MCF 10A (cell line): Measurements from ENCODE around the gene HOGA1. TPM values are rescaled to one million over a fixed set of nuclear protein-coding genes. Genes with fewer than 3 reads are reported as not detected.

Experiments
- BruUV-seq: library from RNA; stranded (reverse); fragments of 400-500 nt; replicated peaks from 2 replicates; lab custom pipeline; 2021; lab: Mats Ljungman, UMichigan
- CTCF ChIA-PET: fragments of 300-600 bp; sonication (Branson Sonifier 250); formaldehyde crosslinking; extraction: SDS; loops from one replicate; lab custom pipeline; 2021; ENCODE audit warnings: antibody characterized with exemption, inconsistent platforms; lab: Yijun Ruan, JAX
- POLR2A ChIA-PET: fragments of 300-600, 350-650 bp; sonication (Branson Sonifier 250); formaldehyde crosslinking; extraction: SDS; loops from one replicate; lab custom pipeline; 2020; ENCODE audit warnings: antibody characterized with exemption, inconsistent platforms; lab: Yijun Ruan, JAX
- DNase-seq: peaks from one replicate; pipeline ENCODE4 v3.0.0-alpha.2; 2018; ENCODE audit not compliant: unreplicated experiment
- H3K27ac Mint-ChIP-seq: one replicate; pipeline ENCODE4 v1.8.0; 2022; ENCODE audit warnings: mild to moderate bottlenecking, low read depth, mixed read lengths; ENCODE audit not compliant: unreplicated experiment
- H3K27me3 Mint-ChIP-seq: one replicate; pipeline ENCODE4 v1.8.0; 2022; ENCODE audit warnings: mixed read lengths; ENCODE audit not compliant: insufficient read depth, unreplicated experiment
- H3K36me3 Mint-ChIP-seq: one replicate; pipeline ENCODE4 v1.8.0; 2022; ENCODE audit warnings: mild to moderate bottlenecking, moderate library complexity, mixed read lengths; ENCODE audit not compliant: insufficient read depth, unreplicated experiment
- H3K4me1 Mint-ChIP-seq: one replicate; pipeline ENCODE4 v1.8.0; 2022; ENCODE audit warnings: mixed read lengths; ENCODE audit not compliant: insufficient read depth, unreplicated experiment
- H3K4me3 Mint-ChIP-seq: one replicate; pipeline ENCODE4 v1.8.0; 2022; ENCODE audit warnings: mild to moderate bottlenecking, moderate library complexity, mixed read lengths; ENCODE audit not compliant: unreplicated experiment
- H3K9me3 Mint-ChIP-seq: one replicate; pipeline ENCODE4 v1.8.0; 2022; ENCODE audit warnings: mixed read lengths; ENCODE audit not compliant: unreplicated experiment
- CTCF ChIP-seq: fragments of 200-600 bp; IDR thresholded peaks from one replicate; pipeline ENCODE4 v1.8.0; 2022; ENCODE audit warnings: antibody characterized with exemption, mild to moderate bottlenecking; ENCODE audit not compliant: unreplicated experiment
- intact Hi-C: fragments of 100-400 bp; cut with micrococcal nuclease; formaldehyde crosslinking; loops from 2 replicates; pipeline ENCODE4 v1.14.1; 2022
- total RNA-seq: library from RNA; stranded (reverse); gene quantifications from 2 replicates; pipeline ENCODE4 v1.2.3, GENCODE V29; 2022

Gene HOGA1
- total RNA-seq, 1 experiment from 2014 or later, result 1.7 TPM

DNA sequence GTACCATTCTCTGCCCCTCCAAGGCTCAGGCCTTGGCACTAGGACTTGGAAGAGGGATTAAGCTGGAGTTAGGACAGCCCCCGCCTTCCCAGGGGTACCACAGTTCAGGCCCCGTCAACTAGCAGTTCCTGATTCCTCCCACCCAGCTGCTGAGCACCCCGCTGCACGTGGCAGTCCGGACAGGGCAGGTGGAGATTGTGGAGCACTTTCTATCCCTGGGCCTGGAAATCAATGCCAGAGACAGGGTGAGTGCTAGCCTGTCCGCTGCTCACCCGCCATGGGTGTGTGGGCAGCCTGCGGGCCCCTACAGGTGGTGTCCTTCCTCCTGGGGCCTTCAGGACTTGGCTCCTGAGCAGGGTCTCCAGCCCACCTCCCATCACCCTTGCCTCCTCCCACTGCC lies 2.0 kb upstream of the HOGA1 start:
- Mint-ChIP-seq H3K4me3 (no peak overlapping the region), H3K36me3 (peaks cover 7% of the 10 kb centered on the region), H3K27ac (no peak overlapping the region), H3K9me3 (no peaks in the 10 kb centered on the region), H3K27me3 (no peaks in the 10 kb centered on the region), H3K4me1 (peaks cover 22% of the 10 kb centered on the region)
- BruUV-seq, result no TSS peak
- CTCF ChIA-PET, result interaction anchor here (0.6 to 5.2 kb wide), 4 partner anchors 9 to 122 kb away, joined by 4 to 23 read pairs (median 8); partner anchors contain the start of gene ANKRD2
- DNase-seq, result no peak
- intact Hi-C loops, result no loop called here
- POLR2A ChIA-PET, result interaction anchor here (1.0 to 1.3 kb wide), 2 partner anchors 27 to 137 kb away, joined by 3 read pairs; no protein-coding TSS in a partner anchor
- no peak for TF ChIP-seq CTCF

- no peak for TF ChIP-seq CTCF
- CTCF ChIA-PET, result interaction anchor here (1.0 to 5.2 kb wide), 7 partner anchors 8 to 49 kb away, joined by 3 to 23 read pairs (median 3); no protein-coding TSS in a partner anchor
- H3K4me3 Mint-ChIP-seq, result no peak overlapping the region
- H3K36me3 Mint-ChIP-seq, result peaks cover 7% of the 10 kb centered on the region
- BruUV-seq, result no TSS peak
- no peaks in the 10 kb centered on the region for H3K27me3 Mint-ChIP-seq
- POLR2A ChIA-PET, result interaction anchor here (0.6 to 3.2 kb wide), 15 partner anchors 7 to 87 kb away, joined by 3 to 19 read pairs (median 4); partner anchors contain the start of genes ANKRD2 and UBTD1
- no peak overlapping the region for H3K27ac Mint-ChIP-seq
- DNase-seq, result no peak
- H3K9me3 Mint-ChIP-seq, result no peaks in the 10 kb centered on the region
- intact Hi-C loops, result no loop called here
- peaks cover 22% of the 10 kb centered on the region for H3K4me1 Mint-ChIP-seq
Observed at GRCh38 chr10:97583476-97583875, 713 bp upstream of the HOGA1 start.

DNA sequence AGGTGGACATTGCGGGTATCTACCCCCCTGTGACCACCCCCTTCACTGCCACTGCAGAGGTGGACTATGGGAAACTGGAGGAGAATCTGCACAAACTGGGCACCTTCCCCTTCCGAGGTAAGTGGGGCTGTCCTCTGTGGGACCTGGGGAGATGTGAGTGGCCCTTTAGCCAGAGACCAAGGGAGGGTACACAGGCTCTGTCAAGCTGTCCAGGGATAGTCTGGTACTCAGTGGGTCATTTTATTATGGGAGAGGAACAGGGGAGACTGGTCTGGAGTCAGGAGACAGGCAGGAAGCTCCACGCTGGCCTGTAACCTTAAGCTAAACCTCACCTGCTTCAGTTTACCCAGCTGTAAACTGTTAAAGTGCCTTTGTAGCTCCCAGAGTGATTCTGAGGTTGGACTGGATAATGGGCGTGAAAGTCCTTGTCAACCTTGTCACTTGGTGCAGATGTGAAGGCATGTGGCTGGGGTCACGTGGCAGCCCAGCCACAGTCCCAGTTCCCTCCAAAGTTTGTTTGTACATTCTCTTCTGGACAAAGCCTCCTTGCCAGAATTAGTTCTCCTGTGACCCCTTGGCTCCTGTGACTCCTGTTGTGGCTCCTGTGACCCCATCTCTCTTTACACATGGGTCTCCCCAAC lies 729 bp downstream of the HOGA1 start:
- no peaks in the 10 kb centered on the region for H3K27me3 Mint-ChIP-seq
- intact Hi-C loops, result no loop called here
- H3K4me3 Mint-ChIP-seq, result peak overlapping the region; percentile 35
- H3K9me3 Mint-ChIP-seq, result no peaks in the 10 kb centered on the region
- peaks cover 3% of the 10 kb centered on the region for H3K36me3 Mint-ChIP-seq
- CTCF ChIA-PET, result interaction anchor here (0.6 to 5.2 kb wide), 12 partner anchors 9 to 145 kb away, joined by 3 to 23 read pairs (median 4); partner anchors contain the start of gene ANKRD2
- POLR2A ChIA-PET, result interaction anchor here (1.0 to 3.2 kb wide), 7 partner anchors 11 to 90 kb away, joined by 3 to 19 read pairs (median 10); partner anchors contain the start of gene ANKRD2
- BruUV-seq, result no TSS peak
- DNase-seq, result no peak
- H3K4me1 Mint-ChIP-seq, result peaks cover 22% of the 10 kb centered on the region
- TF ChIP-seq CTCF, result no peak
- peak overlapping the region; percentile 78 for H3K27ac Mint-ChIP-seq

DNA sequence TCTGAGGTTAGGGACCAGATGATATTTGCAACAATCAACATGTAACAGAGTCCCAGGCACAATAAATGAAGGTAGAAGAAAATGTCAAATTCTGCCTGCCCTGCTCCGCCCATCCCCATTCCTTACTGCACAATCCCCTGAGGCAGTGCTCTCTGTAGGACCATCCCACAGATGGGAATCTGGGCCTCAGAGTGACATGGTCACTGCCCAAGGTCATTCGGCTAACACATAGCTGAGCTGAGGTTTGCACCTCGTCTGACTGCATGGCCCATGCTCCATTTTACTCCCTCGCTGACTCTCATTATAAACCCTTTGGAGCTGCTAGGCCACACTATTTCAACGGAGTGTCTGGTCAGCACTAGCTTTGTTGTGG lies 1.2 kb downstream of the HOGA1 start:
- ChIA-PET CTCF (interaction anchor here (0.6 to 5.2 kb wide), 11 partner anchors 9 to 145 kb away, joined by 3 to 23 read pairs (median 4); partner anchors contain the start of gene ANKRD2), POLR2A (interaction anchor here (2.2 to 3.2 kb wide), 3 partner anchors 11 to 13 kb away, joined by 6 to 19 read pairs (median 16); no protein-coding TSS in a partner anchor)
- Mint-ChIP-seq H3K9me3 (no peaks in the 10 kb centered on the region), H3K4me3 (no peak overlapping the region), H3K4me1 (peaks cover 22% of the 10 kb centered on the region), H3K36me3 (peaks cover 5% of the 10 kb centered on the region), H3K27ac (no peak overlapping the region), H3K27me3 (no peaks in the 10 kb centered on the region)
- BruUV-seq, result no TSS peak
- no peak for TF ChIP-seq CTCF
- no peak for DNase-seq
- intact Hi-C loops, result no loop called here
